Activated B cell treated with CpG ODN at 0.5 μM for 24 hours (primary cell): Measurements from ENCODE around the gene STX1A. TPM values are rescaled to one million over a fixed set of nuclear protein-coding genes. Genes with fewer than 3 reads are reported as not detected.
"Not testable (repeated sequence)": the region's sequence is repeated elsewhere in the genome, so short reads cannot be mapped to it uniquely, and the experiment has no call there.

Experiments used
- ATAC-seq: fragments of 200-7000 bp; cut with Tn5 transposase; one replicate; pipeline ENCODE4 v1.10.0; 2021; ENCODE audit warnings: low read depth, mild to moderate bottlenecking, moderate library complexity
- CTCF ChIA-PET: fragments of 350-600 bp; sonication (Branson Sonifier 250); formaldehyde crosslinking; loops from one replicate; lab custom pipeline; 2021; ENCODE audit warnings: antibody characterized with exemption; lab: Charles Lee
- POLR2A ChIA-PET: fragments of 350-600 bp; sonication (Branson Sonifier 250); formaldehyde crosslinking; loops from one replicate; lab custom pipeline; 2021; ENCODE audit warnings: antibody characterized with exemption; lab: Charles Lee
- DNase-seq: peaks from one replicate; pipeline ENCODE4 v3.0.0; 2022
- H3K27ac Mint-ChIP-seq: one replicate; pipeline ENCODE4 v1.8.0; 2020; ENCODE audit warnings: mixed read lengths
- H3K27me3 Mint-ChIP-seq: one replicate; pipeline ENCODE4 v1.8.0; 2021; ENCODE audit warnings: mixed read lengths
- H3K36me3 Mint-ChIP-seq: one replicate; pipeline ENCODE4 v1.8.0; 2021; ENCODE audit warnings: low read depth, mixed read lengths
- H3K4me1 Mint-ChIP-seq: one replicate; pipeline ENCODE4 v1.8.0; 2021; ENCODE audit warnings: mixed read lengths
- H3K4me3 Mint-ChIP-seq: one replicate; pipeline ENCODE4 v1.8.0; 2020; ENCODE audit warnings: mild to moderate bottlenecking, mixed read lengths
- H3K9me3 Mint-ChIP-seq: one replicate; pipeline ENCODE4 v1.8.0; 2020; ENCODE audit warnings: mixed read lengths
- intact Hi-C: fragments of 100-400 bp; cut with micrococcal nuclease; formaldehyde crosslinking; loops from one replicate; pipeline ENCODE4 v1.15.1; 2024
- total RNA-seq: library from RNA; stranded (reverse); gene quantifications from 2 replicates; pipeline ENCODE4 v1.2.3, GENCODE V29; 2022
- TF ChIP-seq, protein P1 (sequence below): fragments of 200-600 bp; IDR thresholded peaks from one replicate; pipeline ENCODE4 v1.8.0; 2022; ENCODE audit warnings: antibody characterized with exemption, mild to moderate bottlenecking

The STX1A gene
- total RNA-seq, 1 donor from 2014 or later: 1.8 TPM

DNA sequence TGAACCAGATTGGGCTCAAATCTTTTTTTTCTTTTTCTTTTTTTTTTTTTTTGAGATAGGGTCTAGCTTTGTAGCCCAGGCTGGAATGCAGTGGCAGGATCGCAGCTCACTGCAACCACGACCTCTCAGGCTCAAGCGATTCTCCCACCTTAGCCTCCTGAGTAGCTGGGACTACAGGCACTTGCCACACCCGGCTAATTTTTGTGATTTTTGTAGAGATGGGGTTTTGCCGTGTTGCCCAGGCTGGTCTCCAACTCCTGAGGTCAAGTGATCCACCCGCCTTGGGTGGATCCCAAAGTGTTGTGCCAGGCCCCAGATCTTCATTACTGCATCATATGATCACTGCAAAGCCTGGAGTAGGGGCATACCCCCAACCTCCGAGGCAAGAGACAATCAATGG, 39.0 kb downstream of the STX1A start:
- CTCF ChIA-PET: no interaction called here
- H3K4me3 Mint-ChIP-seq: no peak overlapping the region
- H3K27ac Mint-ChIP-seq: no peak overlapping the region
- H3K27me3 Mint-ChIP-seq: no peaks in the 10 kb centered on the region
- H3K4me1 Mint-ChIP-seq: peaks cover 26% of the 10 kb centered on the region
- H3K36me3 Mint-ChIP-seq: peaks cover 32% of the 10 kb centered on the region
- intact Hi-C loops: no loop called here
- TF ChIP-seq, protein P1, sequence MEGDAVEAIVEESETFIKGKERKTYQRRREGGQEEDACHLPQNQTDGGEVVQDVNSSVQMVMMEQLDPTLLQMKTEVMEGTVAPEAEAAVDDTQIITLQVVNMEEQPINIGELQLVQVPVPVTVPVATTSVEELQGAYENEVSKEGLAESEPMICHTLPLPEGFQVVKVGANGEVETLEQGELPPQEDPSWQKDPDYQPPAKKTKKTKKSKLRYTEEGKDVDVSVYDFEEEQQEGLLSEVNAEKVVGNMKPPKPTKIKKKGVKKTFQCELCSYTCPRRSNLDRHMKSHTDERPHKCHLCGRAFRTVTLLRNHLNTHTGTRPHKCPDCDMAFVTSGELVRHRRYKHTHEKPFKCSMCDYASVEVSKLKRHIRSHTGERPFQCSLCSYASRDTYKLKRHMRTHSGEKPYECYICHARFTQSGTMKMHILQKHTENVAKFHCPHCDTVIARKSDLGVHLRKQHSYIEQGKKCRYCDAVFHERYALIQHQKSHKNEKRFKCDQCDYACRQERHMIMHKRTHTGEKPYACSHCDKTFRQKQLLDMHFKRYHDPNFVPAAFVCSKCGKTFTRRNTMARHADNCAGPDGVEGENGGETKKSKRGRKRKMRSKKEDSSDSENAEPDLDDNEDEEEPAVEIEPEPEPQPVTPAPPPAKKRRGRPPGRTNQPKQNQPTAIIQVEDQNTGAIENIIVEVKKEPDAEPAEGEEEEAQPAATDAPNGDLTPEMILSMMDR: no peak
- DNase-seq: no peak
- POLR2A ChIA-PET: interaction anchor here (0.6 to 0.7 kb wide), 4 partner anchors 11 to 107 kb away, joined by 3 read pairs; no protein-coding TSS in a partner anchor
- no peak for ATAC-seq
- H3K9me3 Mint-ChIP-seq: no peaks in the 10 kb centered on the region

DNA sequence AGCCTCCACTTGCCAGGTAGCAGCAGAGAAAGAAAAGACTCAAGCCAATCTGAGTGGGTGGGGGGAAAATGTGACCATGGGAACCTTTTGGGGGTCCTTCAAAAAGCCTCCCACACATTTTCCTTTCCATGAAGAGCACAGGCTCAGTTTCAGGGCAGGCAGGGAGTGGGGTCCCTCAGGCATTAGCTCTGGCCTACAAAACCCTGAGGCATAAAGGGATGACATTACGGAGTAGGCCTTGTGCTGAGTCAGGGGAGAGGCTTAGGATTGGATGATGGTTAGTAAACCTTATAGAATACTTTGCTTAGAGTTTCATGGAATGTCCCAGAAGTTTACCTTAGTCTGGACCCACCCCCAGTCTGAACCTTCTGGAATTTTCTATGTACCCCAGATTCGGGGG, 39.8 kb downstream of the STX1A start:
- TF ChIP-seq, protein P1: no peak
- intact Hi-C loops: no loop called here
- ATAC-seq: no peak
- CTCF ChIA-PET: no interaction called here
- peaks cover 32% of the 10 kb centered on the region for H3K36me3 Mint-ChIP-seq
- H3K27ac Mint-ChIP-seq: no peak overlapping the region
- no peaks in the 10 kb centered on the region for H3K9me3 Mint-ChIP-seq
- H3K4me1 Mint-ChIP-seq: peaks cover 26% of the 10 kb centered on the region
- H3K4me3 Mint-ChIP-seq: no peak overlapping the region
- no peak for DNase-seq
- no peaks in the 10 kb centered on the region for H3K27me3 Mint-ChIP-seq
- POLR2A ChIA-PET: no interaction called here

GRCh38 chr7:73678862-73679261, 40.6 kb downstream of the STX1A start:
- no peak for DNase-seq
- Mint-ChIP-seq H3K4me3 (no peak overlapping the region), H3K27ac (no peak overlapping the region), H3K9me3 (no peaks in the 10 kb centered on the region), H3K27me3 (no peaks in the 10 kb centered on the region), H3K36me3 (peaks cover 30% of the 10 kb centered on the region), H3K4me1 (peaks cover 23% of the 10 kb centered on the region)
- no peak for ATAC-seq
- CTCF ChIA-PET: no interaction called here
- intact Hi-C loops: no loop called here
- TF ChIP-seq, protein P1: no peak
- POLR2A ChIA-PET: no interaction called here

DNA sequence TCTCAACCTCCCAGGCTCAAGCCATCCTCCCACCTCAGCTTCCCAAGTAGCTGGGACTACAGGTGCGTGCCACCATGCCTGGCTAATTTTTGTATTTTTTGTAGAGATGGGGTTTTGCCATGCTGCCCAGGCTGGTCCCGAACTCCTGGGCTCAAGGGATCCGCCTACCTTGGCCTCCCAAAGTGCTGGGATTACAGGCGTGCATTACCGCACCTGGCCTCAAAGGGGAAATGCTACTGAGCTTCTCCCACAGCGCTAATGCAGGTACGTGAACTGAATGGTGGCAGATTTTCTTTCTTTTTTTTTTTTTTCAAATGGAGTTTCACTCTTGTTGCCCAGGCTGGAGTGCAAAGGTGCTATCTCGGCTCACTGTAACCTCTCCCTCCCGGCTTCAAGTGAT, 43.4 kb downstream of the STX1A start:
- DNase-seq, intact Hi-C loops, H3K27ac Mint-ChIP-seq, H3K9me3 Mint-ChIP-seq, H3K27me3 Mint-ChIP-seq, ATAC-seq, H3K4me3 Mint-ChIP-seq, H3K4me1 Mint-ChIP-seq: not testable (repeated sequence)
- peaks cover 22% of the 10 kb centered on the region for H3K36me3 Mint-ChIP-seq
- ChIA-PET POLR2A (interaction anchor here (0.6 kb wide), 1 partner anchor 191 kb away, joined by 4 read pairs; no protein-coding TSS in a partner anchor), CTCF (interaction anchor here (1.5 kb wide), 1 partner anchor 8 kb away, joined by 3 read pairs; no protein-coding TSS in a partner anchor)

- no peaks in the 10 kb centered on the region for H3K27me3 Mint-ChIP-seq
- ChIA-PET CTCF (no interaction called here), POLR2A (interaction anchor here (0.6 kb wide), 1 partner anchor 173 kb away, joined by 3 read pairs; no protein-coding TSS in a partner anchor)
- H3K9me3 Mint-ChIP-seq: no peaks in the 10 kb centered on the region
- TF ChIP-seq, protein P1: no peak
- H3K4me1 Mint-ChIP-seq: no peaks in the 10 kb centered on the region
- DNase-seq: no peak
- H3K27ac Mint-ChIP-seq: no peak overlapping the region
- no peak for ATAC-seq
- intact Hi-C loops: no loop called here
- H3K4me3 Mint-ChIP-seq: no peak overlapping the region
- H3K36me3 Mint-ChIP-seq: peaks cover 18% of the 10 kb centered on the region
These were observed 44.9 kb downstream of the STX1A start for GRCh38 chr7:73674468-73675124.
